D721Med (cell line): Measurements from ENCODE around the gene DOCK4.

Source experiments
- DNase-seq: peaks from one replicate; pipeline ENCODE4 v3.0.0; 2011; ENCODE audit warnings: low spot score; ENCODE audit not compliant: insufficient read length
- FAIRE-seq: peaks from 2 replicates; lab custom pipeline; 2011; peaks lifted over from hg19 to GRCh38; lab: Jason Lieb, UNC
- TF ChIP-seq, protein P1 (sequence below): IDR thresholded peaks from 2 replicates; pipeline ENCODE4 v1.5.1; 2012; ENCODE audit warnings: mild to moderate bottlenecking, control low read depth; ENCODE audit not compliant: insufficient read depth; ENCODE audit errors: missing control alignments

DOCK4 gene

GRCh38 chr7:112228632-112229031 lies 22.4 kb upstream of the DOCK4 start:
- no peak for DNase-seq
- TF ChIP-seq, protein P1, sequence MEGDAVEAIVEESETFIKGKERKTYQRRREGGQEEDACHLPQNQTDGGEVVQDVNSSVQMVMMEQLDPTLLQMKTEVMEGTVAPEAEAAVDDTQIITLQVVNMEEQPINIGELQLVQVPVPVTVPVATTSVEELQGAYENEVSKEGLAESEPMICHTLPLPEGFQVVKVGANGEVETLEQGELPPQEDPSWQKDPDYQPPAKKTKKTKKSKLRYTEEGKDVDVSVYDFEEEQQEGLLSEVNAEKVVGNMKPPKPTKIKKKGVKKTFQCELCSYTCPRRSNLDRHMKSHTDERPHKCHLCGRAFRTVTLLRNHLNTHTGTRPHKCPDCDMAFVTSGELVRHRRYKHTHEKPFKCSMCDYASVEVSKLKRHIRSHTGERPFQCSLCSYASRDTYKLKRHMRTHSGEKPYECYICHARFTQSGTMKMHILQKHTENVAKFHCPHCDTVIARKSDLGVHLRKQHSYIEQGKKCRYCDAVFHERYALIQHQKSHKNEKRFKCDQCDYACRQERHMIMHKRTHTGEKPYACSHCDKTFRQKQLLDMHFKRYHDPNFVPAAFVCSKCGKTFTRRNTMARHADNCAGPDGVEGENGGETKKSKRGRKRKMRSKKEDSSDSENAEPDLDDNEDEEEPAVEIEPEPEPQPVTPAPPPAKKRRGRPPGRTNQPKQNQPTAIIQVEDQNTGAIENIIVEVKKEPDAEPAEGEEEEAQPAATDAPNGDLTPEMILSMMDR = no peak
- no peak for FAIRE-seq

GRCh38 chr7:112226701-112227276 lies 20.6 kb upstream of the DOCK4 start:
- FAIRE-seq (peak; percentile 70), DNase-seq (no peak)
- TF ChIP-seq, protein P1 = no peak

DNA sequence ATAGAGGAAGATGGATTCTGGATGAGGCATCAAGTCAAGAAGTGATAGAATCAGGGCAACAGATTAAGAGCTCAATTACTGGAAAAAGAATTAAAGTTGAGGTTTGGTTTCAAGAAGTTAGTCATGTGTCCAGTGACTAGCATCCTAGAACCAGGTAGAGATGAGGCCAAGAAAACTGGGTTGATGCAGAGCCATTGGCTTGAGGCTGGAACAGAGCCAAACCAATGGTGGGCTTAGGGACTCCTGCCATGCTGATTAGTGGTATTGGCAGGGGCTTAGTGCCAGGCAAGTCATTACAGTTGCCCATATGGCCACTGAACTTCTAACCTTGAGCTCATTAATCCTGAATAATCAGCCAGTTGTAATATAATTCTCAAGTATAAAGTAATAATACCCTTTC lies 18.8 kb upstream of the DOCK4 start:
- DNase-seq (no peak), FAIRE-seq (no peak)
- TF ChIP-seq, protein P1 = no peak

DNA sequence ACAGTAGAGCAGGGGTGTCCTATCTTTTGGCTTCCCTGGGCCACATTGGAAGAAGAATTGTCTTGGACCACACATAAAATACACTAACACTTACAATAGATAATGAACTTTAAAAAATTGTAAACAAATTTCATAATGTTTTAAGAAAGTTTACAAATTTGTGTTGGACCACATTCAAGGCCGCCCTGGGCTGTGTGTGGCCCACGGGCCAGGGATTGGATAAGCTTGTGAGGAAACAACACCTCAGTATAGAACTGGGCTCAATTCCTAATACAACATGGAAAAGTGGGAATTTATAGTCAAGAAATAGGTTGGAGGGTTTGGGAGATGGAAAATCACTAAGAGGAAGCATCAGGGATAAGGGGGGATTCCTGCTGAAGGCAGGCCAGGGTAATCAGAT lies 18.0 kb upstream of the DOCK4 start:
- FAIRE-seq = no peak
- DNase-seq = no peak

DNA sequence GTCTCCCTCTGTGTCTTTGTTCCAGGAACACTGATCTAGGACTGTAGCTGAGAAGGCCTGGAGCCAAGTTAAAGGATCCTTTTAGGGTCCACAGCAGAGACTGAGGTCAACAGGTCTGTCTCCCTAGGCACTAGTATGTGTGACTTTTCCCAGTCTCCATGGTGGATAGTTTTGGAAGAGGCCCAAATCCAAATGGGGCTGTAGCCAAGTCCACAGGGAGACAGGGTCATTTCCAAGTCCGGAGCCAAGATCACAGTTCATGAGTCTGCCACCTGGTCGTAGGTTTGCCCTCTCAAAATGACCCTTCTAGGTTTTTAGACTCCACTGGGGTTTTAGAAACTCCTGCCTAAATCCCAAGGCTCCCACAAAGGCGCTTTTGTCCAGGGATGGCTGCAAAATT lies 17.1 kb upstream of the DOCK4 start:
- no peak for FAIRE-seq
- TF ChIP-seq, protein P1 = no peak
- no peak for DNase-seq

More for the DNA sequence above, 18.0 kb upstream of the DOCK4 start:
- TF ChIP-seq, protein P1 = no peak

DNA sequence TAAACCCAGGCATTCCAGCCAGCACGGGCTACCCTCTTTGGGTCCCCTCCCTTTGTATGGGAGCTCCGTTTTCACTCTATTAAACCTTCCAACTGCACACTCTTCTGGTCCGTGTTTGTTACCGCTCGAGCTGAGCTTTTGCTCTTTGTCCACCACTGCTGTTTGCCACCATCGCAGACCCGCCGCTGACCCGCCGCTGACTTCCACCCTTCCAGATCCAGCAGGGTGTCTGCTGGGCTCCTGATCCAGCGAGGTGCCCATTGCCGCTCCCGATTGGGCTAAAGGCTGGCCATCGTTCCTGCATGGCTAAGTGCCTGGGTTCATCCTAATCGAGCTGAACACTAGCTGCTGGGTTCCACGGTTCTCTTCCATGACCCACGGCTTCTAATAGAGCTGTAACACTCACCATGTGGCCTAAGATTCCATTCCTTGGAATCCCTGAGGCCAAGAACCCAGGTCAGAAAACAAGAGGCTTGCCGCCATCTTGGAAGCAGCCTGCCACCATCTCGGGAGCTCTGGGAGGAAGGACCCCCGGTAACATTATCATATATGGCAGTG lies 14.8 kb upstream of the DOCK4 start:
- no peak for DNase-seq
- TF ChIP-seq, protein P1 = no peak
- FAIRE-seq = no peak

- TF ChIP-seq, protein P1 = no peak
- no peak for FAIRE-seq
- DNase-seq = no peak
These were observed 9.6 kb upstream of the DOCK4 start for GRCh38 chr7:112215787-112216186.
